Vagina (tissue), 2 donors: Measurements from ENCODE around the gene STMND1.
A peak's percentile ranks its signal among the peaks of the same experiment; 100 is the strongest.

Source experiments
- POLR2AphosphoS5 ChIP-seq, 2 donors: sonication (generic); formaldehyde crosslinking; IDR thresholded peaks; one replicate each; pipeline ENCODE4 v1.9.0; 2017; ENCODE audit warnings: antibody characterized with exemption in 2 of 2, mild to moderate bottlenecking in 2 of 2, low read depth in 1 of 2; ENCODE audit not compliant: insufficient read depth in 1 of 2
- TF ChIP-seq, protein P1 (sequence below), 3 experiments: fragments of 450-650 bp in 2 of 3; fragments of 200-600 bp in 1 of 3; sonication (generic) in 1 of 3; IDR thresholded peaks; one replicate each; pipeline ENCODE4 v1.5.1; 2017 to 2019; ENCODE audit warnings: antibody characterized with exemption in 3 of 3, mild to moderate bottlenecking in 2 of 3, moderate library complexity in 2 of 3

DNA sequence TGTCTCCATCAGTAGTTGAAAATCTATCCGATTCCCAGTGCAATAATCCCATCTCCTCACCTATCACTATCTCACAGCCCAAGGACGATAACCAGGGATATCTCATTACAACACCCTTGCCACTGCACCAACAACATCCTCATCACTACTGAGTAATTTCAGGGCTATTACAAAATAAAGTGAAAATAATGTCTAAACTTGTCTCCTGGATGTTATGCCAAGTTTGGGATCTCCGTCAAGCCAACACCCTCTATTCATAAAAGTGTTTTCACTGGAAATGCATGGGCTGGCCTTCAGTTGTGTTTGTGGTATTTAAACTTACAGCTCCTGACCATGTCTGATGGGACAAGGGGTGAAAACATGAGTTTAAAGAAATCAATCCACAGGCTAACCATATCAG lies 42.0 kb upstream of the STMND1 start:
- TF ChIP-seq POLR2AphosphoS5 (IDR thresholded peaks at IDR 0.05; ENCODE audit: insufficient read depth in 1 of 2, low read depth in 1 of 2): peak in 1 of 2 donors; percentile 73
- TF ChIP-seq, protein P1, sequence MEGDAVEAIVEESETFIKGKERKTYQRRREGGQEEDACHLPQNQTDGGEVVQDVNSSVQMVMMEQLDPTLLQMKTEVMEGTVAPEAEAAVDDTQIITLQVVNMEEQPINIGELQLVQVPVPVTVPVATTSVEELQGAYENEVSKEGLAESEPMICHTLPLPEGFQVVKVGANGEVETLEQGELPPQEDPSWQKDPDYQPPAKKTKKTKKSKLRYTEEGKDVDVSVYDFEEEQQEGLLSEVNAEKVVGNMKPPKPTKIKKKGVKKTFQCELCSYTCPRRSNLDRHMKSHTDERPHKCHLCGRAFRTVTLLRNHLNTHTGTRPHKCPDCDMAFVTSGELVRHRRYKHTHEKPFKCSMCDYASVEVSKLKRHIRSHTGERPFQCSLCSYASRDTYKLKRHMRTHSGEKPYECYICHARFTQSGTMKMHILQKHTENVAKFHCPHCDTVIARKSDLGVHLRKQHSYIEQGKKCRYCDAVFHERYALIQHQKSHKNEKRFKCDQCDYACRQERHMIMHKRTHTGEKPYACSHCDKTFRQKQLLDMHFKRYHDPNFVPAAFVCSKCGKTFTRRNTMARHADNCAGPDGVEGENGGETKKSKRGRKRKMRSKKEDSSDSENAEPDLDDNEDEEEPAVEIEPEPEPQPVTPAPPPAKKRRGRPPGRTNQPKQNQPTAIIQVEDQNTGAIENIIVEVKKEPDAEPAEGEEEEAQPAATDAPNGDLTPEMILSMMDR (IDR thresholded peaks at IDR 0.05): no peak
